Neural cell (in vitro differentiated cells): ENCODE results near the gene TMEM86A. TPM values are rescaled to one million over a fixed set of nuclear protein-coding genes. Genes with fewer than 3 reads are reported as not detected.

Experiments used
- H2AFZ ChIP-seq: fragments of 200-600, 300-800 bp; sonication (generic), shearing (Covaris generic); 2 replicates; pipeline ENCODE4 v1.6.0; 2014; ENCODE audit warnings: low read depth, mild to moderate bottlenecking, antibody characterized with exemption, low read length, moderate library complexity
- H3F3A ChIP-seq: fragments of 200-600 bp; shearing (Covaris generic); 2 replicates; pipeline ENCODE4 v1.6.1; 2016; ENCODE audit warnings: mild to moderate bottlenecking, moderate library complexity, mixed read lengths, antibody characterized with exemption, low read length; ENCODE audit not compliant: insufficient read depth, poor library complexity, severe bottlenecking
- H3K27ac ChIP-seq: fragments of 200-600, 300-800 bp; sonication (generic), shearing (Covaris generic); 2 replicates; pipeline ENCODE4 v1.5.1; 2014; ENCODE audit warnings: mild to moderate bottlenecking, low read length, moderate library complexity
- H3K27me3 ChIP-seq: fragments of 300-800, 200-600 bp; sonication (generic), shearing (Covaris generic); 2 replicates; pipeline ENCODE4 v1.6.0; 2014; ENCODE audit warnings: mild to moderate bottlenecking, low read depth, low read length, moderate library complexity; ENCODE audit not compliant: insufficient read depth
- H3K36me3 ChIP-seq: fragments of 300-800, 200-600 bp; sonication (generic), shearing (Covaris generic); 2 replicates; pipeline ENCODE4 v1.5.1; 2014; ENCODE audit warnings: mild to moderate bottlenecking, antibody characterized with exemption, low read length, moderate library complexity; ENCODE audit not compliant: insufficient read depth
- H3K4me2 ChIP-seq: fragments of 300-800, 200-600 bp; sonication (generic), shearing (Covaris generic); 2 replicates; pipeline ENCODE4 v1.6.0; 2014; ENCODE audit warnings: mild to moderate bottlenecking, low read length
- H3K4me3 ChIP-seq: fragments of 300-800, 200-600 bp; sonication (generic), shearing (Covaris generic); 2 replicates; pipeline ENCODE4 v1.5.1; 2014; ENCODE audit warnings: mild to moderate bottlenecking, low read length, moderate library complexity
- H3K79me2 ChIP-seq: fragments of 200-600 bp; shearing (Covaris generic); replicated peaks from 2 replicates; pipeline ENCODE4 v1.6.0; 2014; ENCODE audit warnings: mild to moderate bottlenecking, low read length, moderate library complexity; ENCODE audit not compliant: insufficient read depth
- H3K9ac ChIP-seq: fragments of 300-800, 200-600 bp; sonication (generic), shearing (Covaris generic); 2 replicates; pipeline ENCODE4 v1.6.1; 2016; ENCODE audit warnings: mild to moderate bottlenecking, low read length, mixed read lengths
- H3K9me2 ChIP-seq: fragments of 200-600 bp; shearing (Covaris generic); 2 replicates; pipeline ENCODE4 v1.6.1; 2016; ENCODE audit warnings: mild to moderate bottlenecking, low read length, mixed read lengths; ENCODE audit not compliant: insufficient read depth
- H3K9me3 ChIP-seq: fragments of 200-600, 300-800 bp; sonication (generic), shearing (Covaris generic); 2 replicates; pipeline ENCODE4 v1.6.1; 2016; ENCODE audit warnings: mild to moderate bottlenecking, mixed run types, low read length, moderate library complexity, mixed read lengths
- H4K20me1 ChIP-seq: fragments of 200-600 bp; shearing (Covaris generic); 2 replicates; pipeline ENCODE4 v1.6.1; 2016; ENCODE audit warnings: mild to moderate bottlenecking, mixed run types; ENCODE audit not compliant: insufficient read depth
- EP300 ChIP-seq: fragments of 450-650 bp; conservative IDR thresholded peaks from 2 replicates; pipeline ENCODE4 v1.6.1; 2014; ENCODE audit warnings: antibody characterized with exemption, mild to moderate bottlenecking, moderate library complexity; ENCODE audit not compliant: poor library complexity, severe bottlenecking
- EZH2 ChIP-seq: fragments of 200-600, 300-800 bp; shearing (Covaris generic), sonication (generic); IDR thresholded peaks from 2 replicates; pipeline ENCODE4 v1.6.1; 2014; ENCODE audit warnings: antibody characterized with exemption, low read length, borderline replicate concordance, mild to moderate bottlenecking; ENCODE audit not compliant: insufficient read depth, poor library complexity, severe bottlenecking
- MXI1 ChIP-seq: fragments of 450-650 bp; conservative IDR thresholded peaks from 2 replicates; pipeline ENCODE4 v1.6.1; 2014; ENCODE audit warnings: antibody characterized with exemption, mild to moderate bottlenecking; ENCODE audit not compliant: poor library complexity, severe bottlenecking
- POLR2AphosphoS5 ChIP-seq: IDR thresholded peaks from 2 replicates; pipeline ENCODE4 v1.6.1; 2012
- RAD21 ChIP-seq: fragments of 450-650 bp; conservative IDR thresholded peaks from 2 replicates; pipeline ENCODE4 v1.6.1; 2014; ENCODE audit warnings: antibody characterized with exemption, mild to moderate bottlenecking, moderate library complexity
- SMC3 ChIP-seq: fragments of 450-650 bp; conservative IDR thresholded peaks from 2 replicates; pipeline ENCODE4 v1.6.1; 2014; ENCODE audit warnings: antibody characterized with exemption, mild to moderate bottlenecking, moderate library complexity; ENCODE audit not compliant: poor library complexity
- TAF1 ChIP-seq: IDR thresholded peaks from 2 replicates; pipeline ENCODE4 v1.6.1; 2012; ENCODE audit warnings: low read depth
- polyA plus RNA-seq: library from polyadenylated mRNA; depleted of rRNA; stranded (reverse); fragments of >200 nt; gene quantifications from 2 replicates; pipeline ENCODE4 v1.2.3, GENCODE V29; 2014
- TF ChIP-seq, protein P1 (sequence below): fragments of 450-650 bp; IDR thresholded peaks from 2 replicates; pipeline ENCODE4 v1.5.1; 2014; ENCODE audit warnings: antibody characterized with exemption, mild to moderate bottlenecking, moderate library complexity; ENCODE audit not compliant: poor library complexity, severe bottlenecking
- TF ChIP-seq, protein P2 (sequence below): IDR thresholded peaks from 2 replicates; pipeline ENCODE4 v1.6.1; 2012; ENCODE audit warnings: borderline replicate concordance

TMEM86A gene
- polyA plus RNA-seq, 1 donor from 2014 or later: 3.3 TPM

GRCh38 chr11:18720808-18721560, 22.4 kb downstream of the TMEM86A start:
- Histone ChIP-seq H3K27ac (peak overlapping the region; percentile 16), H3F3A (no peaks in the 10 kb centered on the region), H2AFZ (no peak overlapping the region), H3K9ac (peak overlapping the region; percentile 55), H3K79me2 (no peaks in the 10 kb centered on the region), H3K27me3 (peaks cover 9% of the 10 kb centered on the region), H3K36me3 (no peaks in the 10 kb centered on the region), H3K4me3 (peak overlapping the region; percentile 66), H4K20me1 (no peaks in the 10 kb centered on the region), H3K9me2 (no peaks in the 10 kb centered on the region), H3K9me3 (no peaks in the 10 kb centered on the region), H3K4me2 (peak overlapping the region; percentile 4)
- TF ChIP-seq, protein P1, sequence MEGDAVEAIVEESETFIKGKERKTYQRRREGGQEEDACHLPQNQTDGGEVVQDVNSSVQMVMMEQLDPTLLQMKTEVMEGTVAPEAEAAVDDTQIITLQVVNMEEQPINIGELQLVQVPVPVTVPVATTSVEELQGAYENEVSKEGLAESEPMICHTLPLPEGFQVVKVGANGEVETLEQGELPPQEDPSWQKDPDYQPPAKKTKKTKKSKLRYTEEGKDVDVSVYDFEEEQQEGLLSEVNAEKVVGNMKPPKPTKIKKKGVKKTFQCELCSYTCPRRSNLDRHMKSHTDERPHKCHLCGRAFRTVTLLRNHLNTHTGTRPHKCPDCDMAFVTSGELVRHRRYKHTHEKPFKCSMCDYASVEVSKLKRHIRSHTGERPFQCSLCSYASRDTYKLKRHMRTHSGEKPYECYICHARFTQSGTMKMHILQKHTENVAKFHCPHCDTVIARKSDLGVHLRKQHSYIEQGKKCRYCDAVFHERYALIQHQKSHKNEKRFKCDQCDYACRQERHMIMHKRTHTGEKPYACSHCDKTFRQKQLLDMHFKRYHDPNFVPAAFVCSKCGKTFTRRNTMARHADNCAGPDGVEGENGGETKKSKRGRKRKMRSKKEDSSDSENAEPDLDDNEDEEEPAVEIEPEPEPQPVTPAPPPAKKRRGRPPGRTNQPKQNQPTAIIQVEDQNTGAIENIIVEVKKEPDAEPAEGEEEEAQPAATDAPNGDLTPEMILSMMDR: no peak
- peak; percentile 38 for TF ChIP-seq MXI1

DNA sequence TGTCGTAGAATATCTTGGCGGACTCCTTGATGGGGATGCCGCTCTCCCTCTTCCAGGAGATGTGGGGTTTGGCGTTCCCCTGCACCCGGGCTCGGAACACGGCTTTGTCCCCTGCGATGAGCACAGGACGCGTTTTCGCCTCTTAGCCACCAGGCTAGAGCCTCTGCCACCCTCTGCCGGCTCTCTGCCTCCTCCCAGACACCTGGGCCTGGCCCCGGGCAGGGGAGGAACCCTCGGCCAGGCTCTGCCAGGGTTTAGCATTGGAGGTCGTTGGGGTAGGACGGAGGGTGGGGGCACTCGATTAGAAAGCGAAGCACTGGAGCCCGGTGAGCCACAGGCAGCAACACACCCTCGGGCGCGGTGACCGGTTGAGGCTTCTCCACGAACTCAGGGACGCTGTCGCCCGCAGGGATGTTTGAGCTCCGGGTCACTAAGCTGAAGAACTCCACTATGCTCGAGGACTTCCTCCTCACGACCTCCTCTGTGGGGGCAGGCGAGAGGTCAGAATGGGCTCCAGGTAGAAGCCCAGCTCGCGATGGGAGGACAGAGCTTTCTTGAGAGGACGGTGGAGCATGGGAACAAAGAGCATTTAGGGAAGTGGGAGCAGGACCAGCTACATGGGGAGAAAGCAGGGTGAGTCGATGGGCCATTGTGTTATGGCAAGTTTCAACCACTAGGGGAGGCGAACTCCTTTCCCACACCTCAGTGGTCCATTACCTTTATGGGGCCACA, 23.1 kb downstream of the TMEM86A start:
- H3K9ac ChIP-seq: peak overlapping the region; percentile 55
- H3K27ac ChIP-seq: peak overlapping the region; percentile 16
- no peaks in the 10 kb centered on the region for H3F3A ChIP-seq

GRCh38 chr11:18722293-18722637, 23.7 kb downstream of the TMEM86A start:
- no peak overlapping the region for H3K9ac ChIP-seq
- H3K4me3 ChIP-seq: peak overlapping the region; percentile 66
- H4K20me1 ChIP-seq: no peaks in the 10 kb centered on the region
- no peak overlapping the region for H3K27ac ChIP-seq
- no peak overlapping the region for H2AFZ ChIP-seq
- no peaks in the 10 kb centered on the region for H3K9me2 ChIP-seq
- H3K27me3 ChIP-seq: peaks cover 9% of the 10 kb centered on the region
- H3F3A ChIP-seq: no peaks in the 10 kb centered on the region
- H3K79me2 ChIP-seq: no peaks in the 10 kb centered on the region
- H3K4me2 ChIP-seq: no peak overlapping the region
- no peaks in the 10 kb centered on the region for H3K36me3 ChIP-seq
- no peaks in the 10 kb centered on the region for H3K9me3 ChIP-seq
- TF ChIP-seq POLR2AphosphoS5: no peak
- TF ChIP-seq EZH2: no peak
- TF ChIP-seq SMC3: no peak
- TF ChIP-seq, protein P2, sequence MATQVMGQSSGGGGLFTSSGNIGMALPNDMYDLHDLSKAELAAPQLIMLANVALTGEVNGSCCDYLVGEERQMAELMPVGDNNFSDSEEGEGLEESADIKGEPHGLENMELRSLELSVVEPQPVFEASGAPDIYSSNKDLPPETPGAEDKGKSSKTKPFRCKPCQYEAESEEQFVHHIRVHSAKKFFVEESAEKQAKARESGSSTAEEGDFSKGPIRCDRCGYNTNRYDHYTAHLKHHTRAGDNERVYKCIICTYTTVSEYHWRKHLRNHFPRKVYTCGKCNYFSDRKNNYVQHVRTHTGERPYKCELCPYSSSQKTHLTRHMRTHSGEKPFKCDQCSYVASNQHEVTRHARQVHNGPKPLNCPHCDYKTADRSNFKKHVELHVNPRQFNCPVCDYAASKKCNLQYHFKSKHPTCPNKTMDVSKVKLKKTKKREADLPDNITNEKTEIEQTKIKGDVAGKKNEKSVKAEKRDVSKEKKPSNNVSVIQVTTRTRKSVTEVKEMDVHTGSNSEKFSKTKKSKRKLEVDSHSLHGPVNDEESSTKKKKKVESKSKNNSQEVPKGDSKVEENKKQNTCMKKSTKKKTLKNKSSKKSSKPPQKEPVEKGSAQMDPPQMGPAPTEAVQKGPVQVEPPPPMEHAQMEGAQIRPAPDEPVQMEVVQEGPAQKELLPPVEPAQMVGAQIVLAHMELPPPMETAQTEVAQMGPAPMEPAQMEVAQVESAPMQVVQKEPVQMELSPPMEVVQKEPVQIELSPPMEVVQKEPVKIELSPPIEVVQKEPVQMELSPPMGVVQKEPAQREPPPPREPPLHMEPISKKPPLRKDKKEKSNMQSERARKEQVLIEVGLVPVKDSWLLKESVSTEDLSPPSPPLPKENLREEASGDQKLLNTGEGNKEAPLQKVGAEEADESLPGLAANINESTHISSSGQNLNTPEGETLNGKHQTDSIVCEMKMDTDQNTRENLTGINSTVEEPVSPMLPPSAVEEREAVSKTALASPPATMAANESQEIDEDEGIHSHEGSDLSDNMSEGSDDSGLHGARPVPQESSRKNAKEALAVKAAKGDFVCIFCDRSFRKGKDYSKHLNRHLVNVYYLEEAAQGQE: no peak
- TF ChIP-seq, protein P1: no peak
- no peak for TF ChIP-seq RAD21
- TF ChIP-seq MXI1: no peak
- TF ChIP-seq TAF1: no peak

More for the DNA sequence above, 23.1 kb downstream of the TMEM86A start:
- no peaks in the 10 kb centered on the region for H3K79me2 ChIP-seq
- peak overlapping the region; percentile 4 for H3K4me2 ChIP-seq
- H3K9me2 ChIP-seq: no peaks in the 10 kb centered on the region
- no peak overlapping the region for H2AFZ ChIP-seq
- no peaks in the 10 kb centered on the region for H3K36me3 ChIP-seq
- TF ChIP-seq, protein P1: peak; percentile 57
- no peak for TF ChIP-seq EP300
- H3K9me3 ChIP-seq: no peaks in the 10 kb centered on the region
- peak overlapping the region; percentile 66 for H3K4me3 ChIP-seq
- peaks cover 9% of the 10 kb centered on the region for H3K27me3 ChIP-seq
- no peaks in the 10 kb centered on the region for H4K20me1 ChIP-seq
